ACHN (cell line): ENCODE results near the gene C15orf40.
"Not testable (repeated sequence)": the region's sequence is repeated elsewhere in the genome, so short reads cannot be mapped to it uniquely, and the experiment has no call there.

Source experiments
- DNase-seq: peaks from one replicate; pipeline ENCODE4 v3.0.0-alpha.2; 2015
- in situ Hi-C: cut with HindIII; loops from 2 replicates; pipeline ENCODE4 v1.10.0; 2017; ENCODE audit warnings: low sequenced_read_pairs, low pct_ligation_motif_present, low pct_unique_long_range_greater_than_20kb

C15orf40 gene

GRCh38 chr15:83011271-83012075, at the start of gene C15orf40:
TSS of gene C15orf40 (minus strand) at chr15:83011639. CDS start at chr15:83011607, 32 bp downstream.
- in situ Hi-C loops = no loop called here
- peak; percentile 89 for DNase-seq

- no peak for DNase-seq
- in situ Hi-C loops = no loop called here
These were observed 46.4 kb upstream of the C15orf40 start for GRCh38 chr15:83057696-83058376.

GRCh38 chr15:83057002-83057401, 45.6 kb upstream of the C15orf40 start:
- in situ Hi-C loops = no loop called here
- DNase-seq = no peak

GRCh38 chr15:83053151-83053550, 41.7 kb upstream of the C15orf40 start:
- DNase-seq = peak; percentile 31
- in situ Hi-C loops = no loop called here

- DNase-seq = no peak
- in situ Hi-C loops = no loop called here
These were observed 35.2 kb upstream of the C15orf40 start for GRCh38 chr15:83046558-83047127.

GRCh38 chr15:83044156-83044555, 32.7 kb upstream of the C15orf40 start:
- in situ Hi-C loops = no loop called here
- no peak for DNase-seq

- in situ Hi-C loops = no loop called here
- no peak for DNase-seq
These were observed 27.8 kb upstream of the C15orf40 start for GRCh38 chr15:83039206-83039605.

- in situ Hi-C loops = no loop called here
- no peak for DNase-seq
These were observed 24.8 kb upstream of the C15orf40 start for GRCh38 chr15:83036253-83036652.

- DNase-seq, in situ Hi-C loops: not testable (repeated sequence)
These were observed 19.8 kb upstream of the C15orf40 start for GRCh38 chr15:83031234-83031633.

- in situ Hi-C loops = no loop called here
- DNase-seq = peak; percentile 80
These were observed 18.6 kb upstream of the C15orf40 start for GRCh38 chr15:83030021-83030420.

- no peak for DNase-seq
- in situ Hi-C loops = no loop called here
These were observed 7.0 kb upstream of the C15orf40 start for GRCh38 chr15:83018436-83018835.

- DNase-seq = no peak
- in situ Hi-C loops = no loop called here
These were observed 5.5 kb upstream of the C15orf40 start for GRCh38 chr15:83016906-83017305.

GRCh38 chr15:83015361-83015760, 3.9 kb upstream of the C15orf40 start:
- no peak for DNase-seq
- in situ Hi-C loops = no loop called here

GRCh38 chr15:83014205-83014653, 2.8 kb upstream of the C15orf40 start:
- in situ Hi-C loops = no loop called here
- DNase-seq = no peak

GRCh38 chr15:83012636-83013035, 1.2 kb upstream of the C15orf40 start:
- no peak for DNase-seq
- in situ Hi-C loops = no loop called here

- no peak for DNase-seq
These were observed 612 bp upstream of the C15orf40 start for GRCh38 chr15:83012076-83012426.

GRCh38 chr15:83010709-83011270, 649 bp downstream of the C15orf40 start:
- in situ Hi-C loops = no loop called here

More at GRCh38 chr15:83012076-83012426, 612 bp upstream of the C15orf40 start:
- in situ Hi-C loops = no loop called here

GRCh38 chr15:83000672-83001031, 10.8 kb downstream of the C15orf40 start:
- in situ Hi-C loops, DNase-seq: not testable (repeated sequence)

More at GRCh38 chr15:83010709-83011270, 649 bp downstream of the C15orf40 start:
- DNase-seq = peak; percentile 73
